Measurements from ENCODE around the gene TSPAN17. TPM values are rescaled to one million over a fixed set of nuclear protein-coding genes. Genes with fewer than 3 reads are reported as not detected.

Gene TSPAN17
- total and polyA plus RNA-seq, 10 of the 15 experiments (the other 5 are each of a cell fraction or from before 2014, with no cell fraction given) = 0.24 to 17.1 (median 10.4) TPM

DNA sequence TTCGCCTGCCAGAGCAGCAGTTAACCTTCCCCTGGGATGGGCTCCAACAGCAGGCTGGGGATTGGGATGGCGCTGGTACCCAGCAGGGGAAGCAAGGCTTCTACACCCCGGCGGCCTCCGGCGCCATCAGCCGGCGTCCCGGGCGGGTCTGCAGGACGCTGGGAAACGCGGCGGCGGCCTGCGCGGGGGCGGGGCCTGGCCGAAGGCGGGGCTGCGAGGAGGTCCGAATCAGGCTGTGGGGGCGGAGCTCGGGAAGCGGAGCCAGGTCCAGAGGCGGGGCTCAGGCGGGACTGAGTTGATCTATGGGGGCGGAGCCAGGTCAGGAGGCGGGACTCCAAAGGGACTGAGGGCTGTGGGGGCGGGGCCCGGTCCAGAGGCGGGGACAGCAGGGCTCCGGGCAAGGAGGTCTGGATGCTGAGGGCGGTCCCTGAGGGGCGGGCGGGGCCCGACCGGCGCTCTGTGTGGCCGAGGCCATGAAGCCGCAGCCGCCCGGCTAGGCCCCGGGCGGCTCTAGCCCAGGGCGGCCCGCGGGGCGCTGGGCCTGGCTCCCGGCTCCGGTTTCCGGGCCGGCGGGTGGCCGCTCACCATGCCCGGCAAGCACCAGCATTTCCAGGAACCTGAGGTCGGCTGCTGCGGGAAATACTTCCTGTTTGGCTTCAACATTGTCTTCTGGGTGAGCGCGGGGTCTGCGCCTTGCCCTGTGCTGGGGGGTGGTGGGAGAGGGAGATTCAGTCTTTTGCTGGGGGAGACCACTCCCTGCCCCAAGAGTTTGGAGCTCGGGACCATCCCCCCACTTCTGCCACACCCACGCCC is at the start of gene TSPAN17 (continued):
- TF ChIP-seq, protein P1, sequence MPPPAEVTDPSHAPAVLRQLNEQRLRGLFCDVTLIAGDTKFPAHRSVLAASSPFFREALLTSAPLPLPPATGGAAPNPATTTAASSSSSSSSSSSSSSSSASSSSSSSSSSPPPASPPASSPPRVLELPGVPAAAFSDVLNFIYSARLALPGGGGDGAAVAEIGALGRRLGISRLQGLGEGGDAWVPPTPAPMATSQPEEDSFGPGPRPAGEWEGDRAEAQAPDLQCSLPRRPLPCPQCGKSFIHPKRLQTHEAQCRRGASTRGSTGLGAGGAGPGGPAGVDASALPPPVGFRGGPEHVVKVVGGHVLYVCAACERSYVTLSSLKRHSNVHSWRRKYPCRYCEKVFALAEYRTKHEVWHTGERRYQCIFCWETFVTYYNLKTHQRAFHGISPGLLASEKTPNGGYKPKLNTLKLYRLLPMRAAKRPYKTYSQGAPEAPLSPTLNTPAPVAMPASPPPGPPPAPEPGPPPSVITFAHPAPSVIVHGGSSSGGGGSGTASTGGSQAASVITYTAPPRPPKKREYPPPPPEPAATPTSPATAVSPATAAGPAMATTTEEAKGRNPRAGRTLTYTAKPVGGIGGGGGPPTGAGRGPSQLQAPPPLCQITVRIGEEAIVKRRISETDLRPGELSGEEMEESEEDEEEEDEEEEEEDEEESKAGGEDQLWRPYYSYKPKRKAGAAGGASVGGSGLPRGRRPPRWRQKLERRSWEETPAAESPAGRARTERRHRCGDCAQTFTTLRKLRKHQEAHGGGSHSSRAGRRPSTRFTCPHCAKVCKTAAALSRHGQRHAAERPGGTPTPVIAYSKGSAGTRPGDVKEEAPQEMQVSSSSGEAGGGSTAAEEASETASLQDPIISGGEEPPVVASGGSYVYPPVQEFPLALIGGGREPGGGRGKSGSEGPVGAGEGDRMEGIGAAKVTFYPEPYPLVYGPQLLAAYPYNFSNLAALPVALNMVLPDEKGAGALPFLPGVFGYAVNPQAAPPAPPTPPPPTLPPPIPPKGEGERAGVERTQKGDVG (CRISPR knock-in tag; IDR thresholded peaks at IDR 0.05) = no peak
- TF ChIP-seq POLR2A (IDR thresholded peaks at IDR 0.05; ENCODE audit: low read depth, low read length) = peak; percentile 97
- TF ChIP-seq NBN (IDR thresholded peaks at IDR 0.05) = no peak
- TF ChIP-seq EZH2 (IDR thresholded peaks at IDR 0.05; ENCODE audit: borderline replicate concordance, control insufficient read depth, low read depth, low read length) = no peak
- no peak for TF ChIP-seq SREBF1 (IDR thresholded peaks at IDR 0.05; ENCODE audit: low read length)
- TF ChIP-seq MEF2A (IDR thresholded peaks at IDR 0.05; ENCODE audit: insufficient read depth, low read depth, low read length) = no peak
- peak; percentile 44; the same call in 1 of the 2 replicates for TF ChIP-seq MXI1 (IDR thresholded peaks at IDR 0.05; ENCODE audit: low read depth, low read length)
- TF ChIP-seq, protein P2, sequence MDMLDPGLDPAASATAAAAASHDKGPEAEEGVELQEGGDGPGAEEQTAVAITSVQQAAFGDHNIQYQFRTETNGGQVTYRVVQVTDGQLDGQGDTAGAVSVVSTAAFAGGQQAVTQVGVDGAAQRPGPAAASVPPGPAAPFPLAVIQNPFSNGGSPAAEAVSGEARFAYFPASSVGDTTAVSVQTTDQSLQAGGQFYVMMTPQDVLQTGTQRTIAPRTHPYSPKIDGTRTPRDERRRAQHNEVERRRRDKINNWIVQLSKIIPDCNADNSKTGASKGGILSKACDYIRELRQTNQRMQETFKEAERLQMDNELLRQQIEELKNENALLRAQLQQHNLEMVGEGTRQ (IDR thresholded peaks at IDR 0.05; ENCODE audit: borderline replicate concordance, low read depth, low read length) = no peak
- no peak for TF ChIP-seq NFYB (IDR thresholded peaks at IDR 0.05; ENCODE audit: insufficient read depth, low read depth, low read length)
- no peak for TF ChIP-seq CBX3 (IDR thresholded peaks at IDR 0.05; ENCODE audit: borderline replicate concordance, low read depth)
- no peak for TF ChIP-seq PAX8 (IDR thresholded peaks at IDR 0.05)
- TF ChIP-seq, protein P3, sequence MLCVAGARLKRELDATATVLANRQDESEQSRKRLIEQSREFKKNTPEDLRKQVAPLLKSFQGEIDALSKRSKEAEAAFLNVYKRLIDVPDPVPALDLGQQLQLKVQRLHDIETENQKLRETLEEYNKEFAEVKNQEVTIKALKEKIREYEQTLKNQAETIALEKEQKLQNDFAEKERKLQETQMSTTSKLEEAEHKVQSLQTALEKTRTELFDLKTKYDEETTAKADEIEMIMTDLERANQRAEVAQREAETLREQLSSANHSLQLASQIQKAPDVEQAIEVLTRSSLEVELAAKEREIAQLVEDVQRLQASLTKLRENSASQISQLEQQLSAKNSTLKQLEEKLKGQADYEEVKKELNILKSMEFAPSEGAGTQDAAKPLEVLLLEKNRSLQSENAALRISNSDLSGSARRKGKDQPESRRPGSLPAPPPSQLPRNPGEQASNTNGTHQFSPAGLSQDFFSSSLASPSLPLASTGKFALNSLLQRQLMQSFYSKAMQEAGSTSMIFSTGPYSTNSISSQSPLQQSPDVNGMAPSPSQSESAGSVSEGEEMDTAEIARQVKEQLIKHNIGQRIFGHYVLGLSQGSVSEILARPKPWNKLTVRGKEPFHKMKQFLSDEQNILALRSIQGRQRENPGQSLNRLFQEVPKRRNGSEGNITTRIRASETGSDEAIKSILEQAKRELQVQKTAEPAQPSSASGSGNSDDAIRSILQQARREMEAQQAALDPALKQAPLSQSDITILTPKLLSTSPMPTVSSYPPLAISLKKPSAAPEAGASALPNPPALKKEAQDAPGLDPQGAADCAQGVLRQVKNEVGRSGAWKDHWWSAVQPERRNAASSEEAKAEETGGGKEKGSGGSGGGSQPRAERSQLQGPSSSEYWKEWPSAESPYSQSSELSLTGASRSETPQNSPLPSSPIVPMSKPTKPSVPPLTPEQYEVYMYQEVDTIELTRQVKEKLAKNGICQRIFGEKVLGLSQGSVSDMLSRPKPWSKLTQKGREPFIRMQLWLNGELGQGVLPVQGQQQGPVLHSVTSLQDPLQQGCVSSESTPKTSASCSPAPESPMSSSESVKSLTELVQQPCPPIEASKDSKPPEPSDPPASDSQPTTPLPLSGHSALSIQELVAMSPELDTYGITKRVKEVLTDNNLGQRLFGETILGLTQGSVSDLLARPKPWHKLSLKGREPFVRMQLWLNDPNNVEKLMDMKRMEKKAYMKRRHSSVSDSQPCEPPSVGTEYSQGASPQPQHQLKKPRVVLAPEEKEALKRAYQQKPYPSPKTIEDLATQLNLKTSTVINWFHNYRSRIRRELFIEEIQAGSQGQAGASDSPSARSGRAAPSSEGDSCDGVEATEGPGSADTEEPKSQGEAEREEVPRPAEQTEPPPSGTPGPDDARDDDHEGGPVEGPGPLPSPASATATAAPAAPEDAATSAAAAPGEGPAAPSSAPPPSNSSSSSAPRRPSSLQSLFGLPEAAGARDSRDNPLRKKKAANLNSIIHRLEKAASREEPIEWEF (IDR thresholded peaks at IDR 0.05; ENCODE audit: insufficient replicate concordance, low read depth, low read length) = no peak
- no peak for TF ChIP-seq SIN3A (IDR thresholded peaks at IDR 0.05; ENCODE audit: low read depth, low read length)
- no peak for TF ChIP-seq WRNIP1 (IDR thresholded peaks at IDR 0.05; ENCODE audit: borderline replicate concordance, low read depth, low read length)
- TF ChIP-seq YBX1 (IDR thresholded peaks at IDR 0.05) = no peak
- peak; percentile 32 to 79; a peak in 2 of 3 replicates for TF ChIP-seq EGR1 (IDR thresholded peaks at IDR 0.05; ENCODE audit: borderline replicate concordance in 1 of 2, low read depth in 2 of 2, low read length in 2 of 2)
- TF ChIP-seq ZNF207 (IDR thresholded peaks at IDR 0.05; ENCODE audit: borderline replicate concordance) = no peak
- TF ChIP-seq CHD4 (IDR thresholded peaks at IDR 0.05) = no peak
- TF ChIP-seq NFYA (IDR thresholded peaks at IDR 0.05; ENCODE audit: borderline replicate concordance, low read depth, low read length) = no peak
